GM19438 (cell line): ENCODE data around the gene COL4A2.

ENCODE experiments used
- ATAC-seq: cut with Tn5 transposase; IDR thresholded peaks from one replicate; pipeline ENCODE4 v1.9.1; 2021; ENCODE audit warnings: low read depth; ENCODE audit not compliant: unreplicated experiment

The COL4A2 gene

DNA sequence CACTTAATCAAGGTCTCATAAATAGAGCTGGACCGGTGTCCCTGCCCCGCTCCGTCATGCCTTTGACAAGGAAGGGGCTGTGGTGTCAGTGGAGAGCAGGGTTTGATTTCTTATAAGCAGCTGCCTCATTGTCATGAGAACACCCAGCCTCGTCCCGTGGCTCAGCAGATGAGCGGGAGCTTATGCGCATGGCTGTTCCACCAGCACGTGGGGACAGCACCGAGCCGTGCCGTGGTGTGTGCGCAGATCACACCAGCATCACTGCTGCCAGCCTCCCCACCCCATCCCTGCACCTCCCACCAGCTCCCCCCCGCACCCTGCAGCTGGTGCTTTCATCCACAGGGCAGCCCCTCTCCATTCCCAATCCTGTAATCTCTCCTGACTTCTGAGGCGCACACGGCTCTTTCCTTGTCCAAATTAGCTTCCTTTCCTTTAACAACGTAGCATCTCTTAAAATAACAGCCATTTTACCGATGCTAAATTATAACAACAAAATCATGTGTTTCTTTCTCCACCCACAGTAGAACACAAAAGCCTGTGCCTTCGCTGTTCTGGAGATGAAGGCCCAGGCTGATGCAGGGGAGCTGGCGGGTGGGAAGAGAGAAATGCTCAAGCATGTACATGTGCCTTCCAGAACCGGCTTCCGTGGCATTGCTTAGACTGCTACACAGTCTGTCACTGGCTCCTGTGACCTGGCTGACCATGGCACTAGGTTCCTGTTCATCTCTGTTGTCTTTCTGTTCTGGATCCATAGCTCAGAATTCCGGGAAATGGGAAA lies 157.7 kb downstream of the COL4A2 start:
- ATAC-seq, result no peak

DNA sequence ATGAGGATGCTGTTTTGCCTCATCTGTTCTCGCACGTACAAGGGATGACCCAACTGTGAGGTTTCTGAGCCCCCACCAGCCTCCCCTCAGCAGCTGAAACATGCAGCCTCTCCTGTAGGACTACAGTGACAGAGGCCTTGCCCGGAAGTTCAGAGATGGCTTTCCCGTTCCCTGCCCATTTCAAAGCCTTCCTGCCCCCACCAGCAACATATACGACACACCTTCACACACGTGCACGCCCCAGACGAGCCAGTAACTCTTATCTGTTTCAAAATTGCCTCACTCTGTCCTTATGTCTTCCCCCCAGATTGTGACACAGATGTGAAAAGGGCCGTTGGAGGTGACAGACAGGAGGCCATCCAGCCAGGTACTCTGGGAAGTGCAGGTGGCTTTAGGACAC lies 158.6 kb downstream of the COL4A2 start:
- ATAC-seq, result no peak

- no peak for ATAC-seq
Observed at GRCh38 chr13:110466266-110466915, 159.3 kb downstream of the COL4A2 start.

GRCh38 chr13:110467516-110468110 lies 160.5 kb downstream of the COL4A2 start:
- ATAC-seq, result no peak

- ATAC-seq, result no peak
Observed at GRCh38 chr13:110468986-110469495, 162.0 kb downstream of the COL4A2 start.

GRCh38 chr13:110469597-110469996 lies 162.5 kb downstream of the COL4A2 start:
- no peak for ATAC-seq

DNA sequence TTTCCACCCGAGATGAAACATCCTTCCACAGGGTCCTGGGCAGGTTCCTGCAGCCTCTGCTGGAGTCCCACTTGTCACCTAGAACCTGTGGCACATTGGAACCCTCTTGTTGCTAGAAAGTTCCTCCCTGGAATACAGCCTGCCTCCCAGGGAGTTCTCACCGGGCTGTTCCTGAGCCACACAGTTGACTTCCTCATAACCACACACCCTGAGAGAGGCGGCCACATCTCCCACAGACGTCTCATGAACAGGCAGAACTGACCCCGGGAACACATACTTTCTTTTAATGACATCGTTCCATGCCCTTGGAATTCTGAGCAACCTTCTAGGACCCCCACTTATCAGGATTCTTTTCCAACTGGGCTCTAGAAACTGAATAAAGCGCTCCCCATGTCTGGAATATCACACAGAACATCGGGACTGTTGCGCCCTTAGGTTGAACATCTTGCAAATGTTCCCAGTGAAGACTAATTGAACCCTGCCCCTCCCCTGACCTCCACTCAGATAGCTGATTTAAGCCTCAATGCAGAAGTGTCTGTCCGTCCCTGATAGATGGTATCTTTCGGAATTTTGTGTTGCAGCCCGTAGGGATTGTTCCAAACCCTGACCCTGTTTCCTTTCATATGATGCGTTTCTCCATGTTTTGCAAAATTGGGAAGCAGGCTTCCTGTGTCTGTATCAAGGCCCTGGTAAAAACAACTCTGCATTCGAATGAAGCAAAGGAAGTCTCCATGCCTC lies 163.4 kb downstream of the COL4A2 start:
- ATAC-seq, result no peak

GRCh38 chr13:110471156-110471832 lies 164.2 kb downstream of the COL4A2 start:
- ATAC-seq, result peak; percentile 45

DNA sequence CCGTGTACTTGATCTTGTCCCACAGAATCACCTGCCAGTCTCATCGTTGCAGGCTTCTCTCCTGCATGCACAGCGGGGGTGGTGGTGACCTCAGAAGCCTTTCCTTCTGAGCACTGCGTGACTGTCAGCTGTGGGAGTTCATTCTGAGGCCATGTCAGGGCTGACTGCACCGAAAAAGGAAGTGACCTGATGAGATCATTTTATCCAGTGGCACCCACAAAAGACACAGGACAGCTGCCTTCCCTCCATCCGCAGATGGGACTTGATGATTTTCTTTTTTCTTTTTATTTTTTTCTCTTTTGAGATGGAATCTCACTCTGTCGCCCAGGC lies 164.7 kb downstream of the COL4A2 start:
- peak; percentile 98 for ATAC-seq

GRCh38 chr13:110472904-110473563 lies 165.9 kb downstream of the COL4A2 start:
- ATAC-seq, result no peak

GRCh38 chr13:110474713-110475112 lies 167.6 kb downstream of the COL4A2 start:
- ATAC-seq, result no peak

- no peak for ATAC-seq
Observed at GRCh38 chr13:110475117-110475516, 168.0 kb downstream of the COL4A2 start.

- no peak for ATAC-seq
Observed at GRCh38 chr13:110475550-110476219, 168.6 kb downstream of the COL4A2 start.

GRCh38 chr13:110476220-110476617 lies 169.1 kb downstream of the COL4A2 start:
- no peak for ATAC-seq

- no peak for ATAC-seq
Observed at GRCh38 chr13:110477706-110478245, 170.7 kb downstream of the COL4A2 start.

- no peak for ATAC-seq
Observed at GRCh38 chr13:110478405-110479214, 171.5 kb downstream of the COL4A2 start.

DNA sequence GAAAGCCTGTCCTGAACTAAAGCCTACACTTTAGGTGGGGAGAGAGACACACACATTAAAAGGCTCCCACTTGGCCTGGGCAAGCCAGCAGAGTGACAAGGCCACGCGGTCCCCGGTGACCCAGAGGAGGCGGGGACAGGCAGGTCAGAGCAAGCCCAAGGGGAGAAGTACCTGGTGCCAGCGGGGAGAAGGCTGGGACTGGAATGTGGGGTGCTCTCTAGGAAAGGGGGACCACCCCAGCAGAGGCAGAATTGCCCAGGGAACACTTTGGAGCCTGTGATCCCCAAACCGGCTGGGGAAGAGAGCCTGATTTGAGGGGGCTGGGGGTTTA lies 172.1 kb downstream of the COL4A2 start:
- no peak for ATAC-seq

- no peak for ATAC-seq
Observed at GRCh38 chr13:110479648-110480047, 172.6 kb downstream of the COL4A2 start.
